ENCODE measurements around the gene TMEM218.

Gene TMEM218

GRCh38 chr11:125049164-125049792 is 62.1 kb downstream of the TMEM218 start:
- FAIRE-seq = no peak
